NCI-H82 (cell line): ENCODE results near the gene TBC1D32.
"Not testable (repeated sequence)": the region's sequence is repeated elsewhere in the genome, so short reads cannot be mapped to it uniquely, and the experiment has no call there.

Experiments used
- DNase-seq: peaks from one replicate; lab custom pipeline; 2025; lab: John Stamatoyannopoulos, UW

Gene TBC1D32

DNA sequence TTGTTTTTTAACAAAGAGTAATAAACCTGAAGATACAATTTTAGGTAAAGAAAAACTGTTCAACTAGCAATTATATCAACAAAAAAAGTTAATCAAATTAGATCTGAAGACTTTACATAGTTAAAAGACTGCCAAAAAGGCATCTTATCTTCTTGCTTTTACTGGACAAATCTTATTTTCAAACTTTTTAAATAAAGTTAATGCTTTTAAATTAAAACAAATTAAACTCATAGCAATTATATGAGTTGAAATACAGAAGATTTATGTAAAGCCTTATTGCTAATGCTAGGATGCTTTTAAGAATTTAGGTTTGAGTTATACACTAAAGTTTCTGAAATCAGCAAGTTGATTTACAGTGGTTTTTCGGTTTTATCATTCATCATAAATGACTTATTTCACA lies 227.3 kb downstream of the TBC1D32 start:
- DNase-seq: no peak

DNA sequence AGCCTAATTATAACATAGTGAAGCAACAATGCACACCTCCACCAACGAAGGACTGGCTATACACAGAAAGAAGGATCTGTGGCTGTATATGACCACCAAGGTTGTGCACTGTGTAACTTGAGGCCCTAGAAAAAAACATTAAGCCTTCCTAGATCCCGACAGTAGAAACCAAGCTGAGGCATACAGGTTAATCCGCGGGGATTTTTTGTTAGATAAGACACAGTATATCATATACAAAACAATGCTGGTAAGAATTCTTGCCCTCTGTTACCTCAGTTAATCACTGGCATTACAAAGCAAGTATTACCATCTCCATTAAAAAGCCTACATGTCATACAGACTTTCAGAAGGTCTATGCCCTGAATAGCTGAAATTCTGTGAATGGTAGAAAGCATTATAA lies 228.8 kb downstream of the TBC1D32 start:
- peak; percentile 28 for DNase-seq

DNA sequence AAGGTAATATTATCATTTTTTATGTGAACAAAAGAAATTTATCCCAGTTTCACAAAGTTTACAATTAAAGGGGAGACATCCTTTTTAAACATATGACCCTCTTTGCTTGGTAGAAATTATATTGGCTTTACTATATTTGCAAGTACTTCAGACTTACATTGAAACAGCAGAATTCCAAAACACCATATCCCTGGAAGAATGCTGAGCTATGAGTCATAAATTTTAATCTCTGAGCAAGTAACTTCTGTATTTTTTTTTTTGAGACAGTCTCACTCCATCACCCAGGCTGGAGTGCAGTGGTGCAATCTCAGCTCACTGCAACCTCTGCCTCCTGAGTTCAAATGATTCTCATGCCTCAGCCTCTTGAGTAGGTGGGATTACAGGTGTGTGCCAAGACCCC lies 240.4 kb downstream of the TBC1D32 start:
- no peak for DNase-seq

GRCh38 chr6:121090492-121090891 lies 243.8 kb downstream of the TBC1D32 start:
- DNase-seq: no peak

- peak; percentile 45 for DNase-seq
Measured at GRCh38 chr6:121086876-121087275, 247.4 kb downstream of the TBC1D32 start.

GRCh38 chr6:121076119-121076518 lies 258.2 kb downstream of the TBC1D32 start:
- DNase-seq: no peak

DNA sequence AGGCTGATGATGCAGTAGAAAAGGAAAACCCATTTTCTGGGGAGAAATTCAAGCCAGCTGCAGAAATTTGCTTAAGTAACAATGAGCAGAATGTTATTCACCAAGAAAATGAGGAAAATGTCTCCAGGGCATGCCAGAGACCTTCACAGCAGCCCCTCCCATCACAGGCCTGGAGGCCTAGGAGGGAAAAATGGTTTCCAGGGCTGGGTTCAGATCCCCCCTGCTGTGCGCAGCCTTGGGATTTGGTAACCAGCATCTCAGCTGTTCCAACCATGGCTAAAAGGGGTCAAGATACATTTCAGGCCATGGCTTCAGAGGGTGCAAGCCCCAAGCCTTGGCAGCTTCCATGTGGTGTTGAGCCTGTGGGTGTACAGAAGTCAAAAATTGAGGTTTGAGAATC lies 265.5 kb downstream of the TBC1D32 start:
- not testable (repeated sequence) for DNase-seq

DNA sequence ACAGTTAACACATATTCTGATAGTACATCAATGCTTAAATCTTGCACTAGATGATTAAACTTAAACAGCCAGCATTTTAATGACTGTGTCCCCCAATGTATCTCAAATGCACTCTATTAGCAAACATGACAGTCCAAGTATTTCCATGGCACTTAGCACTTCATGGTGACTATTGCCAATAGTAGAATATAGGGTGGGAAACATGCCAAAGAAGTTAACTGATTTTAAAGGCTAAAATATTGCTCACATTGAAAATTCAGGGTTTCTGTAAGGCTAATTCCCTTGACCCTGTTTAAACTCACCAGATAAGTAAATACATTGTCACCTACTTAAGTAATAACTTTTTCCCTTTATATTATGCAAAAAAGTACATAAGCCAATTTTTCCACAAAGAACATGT lies 266.9 kb downstream of the TBC1D32 start:
- no peak for DNase-seq

- no peak for DNase-seq
Measured at GRCh38 chr6:121064345-121064744, 269.9 kb downstream of the TBC1D32 start.

- DNase-seq: peak; percentile 83
Measured at GRCh38 chr6:121055572-121056163, 278.6 kb downstream of the TBC1D32 start.

GRCh38 chr6:121048593-121048992 lies 285.7 kb downstream of the TBC1D32 start:
- not testable (repeated sequence) for DNase-seq

DNA sequence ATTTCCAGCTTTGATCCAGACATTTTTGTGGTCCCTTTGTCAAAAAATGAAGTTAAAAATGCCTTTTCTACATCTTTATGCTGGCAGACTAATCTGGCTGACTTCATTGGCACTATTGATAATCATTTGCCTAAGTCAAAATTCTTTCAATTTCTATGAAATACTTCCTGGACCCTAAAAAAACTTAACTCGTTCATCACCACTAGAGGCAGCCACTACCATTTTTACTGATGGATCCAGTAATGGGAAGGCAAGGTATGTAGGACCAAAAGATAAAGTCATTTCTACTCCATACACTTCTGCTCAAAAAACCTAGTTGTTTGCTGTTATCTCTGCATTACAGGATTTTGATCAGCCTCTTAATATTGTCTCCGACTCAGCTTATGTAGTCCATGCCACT lies 289.4 kb downstream of the TBC1D32 start:
- not testable (repeated sequence) for DNase-seq

DNA sequence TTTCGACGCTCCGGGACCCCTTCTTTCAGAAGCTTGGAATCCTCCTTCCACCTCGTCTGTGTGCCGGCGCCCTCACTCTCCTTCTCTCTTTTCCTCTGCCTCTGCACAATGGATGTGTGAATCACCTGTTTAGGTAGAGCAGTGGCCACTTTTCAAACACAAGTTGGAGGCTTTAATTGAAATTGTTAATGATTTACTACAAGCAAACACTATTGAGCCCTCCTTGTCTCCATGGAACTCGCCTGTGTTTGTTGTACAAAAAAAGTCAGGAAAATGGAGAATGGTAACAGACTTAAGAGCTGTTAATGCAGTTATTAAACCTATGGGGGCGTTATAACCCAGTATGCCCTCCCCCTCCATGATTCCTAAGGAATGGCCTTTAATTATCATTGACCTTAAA lies 290.6 kb downstream of the TBC1D32 start:
- not testable (repeated sequence) for DNase-seq

DNA sequence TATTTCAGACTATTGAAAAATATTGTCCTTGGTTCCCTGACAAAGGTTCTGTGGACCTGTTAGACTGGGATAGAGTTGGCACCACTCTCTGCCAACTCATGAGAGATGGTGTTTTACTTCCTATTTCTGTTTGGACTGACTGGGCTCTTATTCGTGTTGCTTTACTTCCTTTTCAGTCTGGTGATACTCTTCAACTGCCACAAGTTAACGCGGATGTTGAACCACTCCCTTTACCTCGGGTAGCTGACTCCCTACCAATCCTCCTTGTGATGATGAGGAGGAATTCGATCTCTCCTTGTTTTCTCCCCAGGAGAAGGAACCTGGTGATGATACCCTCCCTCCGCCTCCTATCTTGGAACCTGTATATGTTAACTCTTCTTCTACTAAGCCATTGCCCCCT lies 291.1 kb downstream of the TBC1D32 start:
- not testable (repeated sequence) for DNase-seq

GRCh38 chr6:121042766-121043165 lies 291.5 kb downstream of the TBC1D32 start:
- no peak for DNase-seq

- no peak for DNase-seq
Measured at GRCh38 chr6:121040831-121041230, 293.4 kb downstream of the TBC1D32 start.

GRCh38 chr6:121033091-121033490 lies 301.2 kb downstream of the TBC1D32 start:
- no peak for DNase-seq

DNA sequence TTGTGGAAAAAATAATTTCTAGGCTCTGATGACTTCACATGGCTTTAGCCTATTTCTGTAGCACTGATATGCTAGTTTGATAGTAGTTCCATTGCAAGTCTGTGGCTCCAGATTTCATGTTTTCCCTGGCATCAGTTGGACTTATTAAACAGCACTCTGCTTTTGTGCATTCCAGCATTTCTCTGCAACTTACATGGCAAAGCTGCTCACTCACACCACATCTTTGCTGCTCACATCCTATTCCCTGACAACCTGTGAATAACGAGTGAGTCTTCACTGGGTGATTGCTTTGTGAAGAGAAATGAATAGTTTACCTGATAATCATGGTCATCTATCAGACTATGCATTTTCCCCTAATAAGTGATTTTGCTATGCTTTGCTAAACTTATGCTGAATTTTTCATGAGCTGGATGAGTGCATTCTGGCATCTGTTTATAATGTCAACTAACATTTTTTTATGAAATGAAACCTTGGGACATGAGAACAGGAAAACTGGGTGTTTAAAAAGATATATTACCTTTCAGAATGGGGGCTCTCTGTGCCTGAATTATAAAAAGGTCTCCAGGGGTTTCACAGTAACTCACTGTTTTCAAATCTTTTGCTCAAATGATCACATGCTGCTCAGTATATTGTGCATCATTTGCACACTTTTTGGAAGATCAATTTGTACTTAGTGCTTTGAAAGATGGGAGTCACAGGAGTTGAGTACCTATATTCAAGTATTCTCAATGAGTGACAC lies 301.8 kb downstream of the TBC1D32 start:
- DNase-seq: no peak
